Right ventricle myocardium inferior (tissue), 1 donor: ENCODE measurements around the gene ZNF25. TPM values are rescaled to one million over a fixed set of nuclear protein-coding genes. Genes with fewer than 3 reads are reported as not detected.
"Not testable (repeated sequence)": the region's sequence is repeated elsewhere in the genome, so short reads cannot be mapped to it uniquely, and the experiment has no call there.

Source experiments
- ATAC-seq: fragments of 200-7000 bp; cut with Tn5 transposase; one replicate; pipeline ENCODE4 v1.9.1; 2020; ENCODE audit warnings: mild to moderate bottlenecking, moderate library complexity
- DNase-seq: peaks from one replicate; pipeline ENCODE4 v3.0.0; 2021; ENCODE audit errors: missing footprints
- intact Hi-C: fragments of 100-400 bp; cut with DNase I; formaldehyde crosslinking; loops from one replicate; pipeline ENCODE4 v1.11.0; 2022
- long read RNA-seq: library from polyadenylated mRNA; unstranded; transcript quantifications from one replicate; pipeline ENCODE4 v2.0.0, GENCODE V29; 2021
- total RNA-seq: library from RNA; stranded (reverse); fragmentation: NEBNext Ultra II Directional; extraction: Animal tissue kit (Norgen Biotek cat#: 25700); gene quantifications from one replicate; pipeline ENCODE4 v1.2.1, GENCODE V29; 2021
- donor health status: DM: no; HTN: yes; CAD: no; lungs with severe emphysema.

The ZNF25 gene
- 16.7 TPM for total RNA-seq
- long read RNA-seq, full-length matches to known transcripts = 14 of 21 reads
- long read RNA-seq, partial matches to known transcripts = 0 of 21 reads
- long read RNA-seq, other reads (novel, unspliced or antisense) = 7 of 21 reads

GRCh38 chr10:37976091-37976879 lies at the start of gene ZNF25:
TSS of gene ZNF25 (minus strand) at chr10:37976647. CDS start at chr10:37971722, 4,925 bp downstream.
- ATAC-seq (peak; percentile 98), DNase-seq (peak; percentile 99)
- intact Hi-C loops = loop anchor here (5.0 kb wide), 1 partner anchor 116 kb away; the partner anchor contains the start of gene ZNF37A

GRCh38 chr10:38025283-38025682 lies 48.8 kb upstream of the ZNF25 start:
- ATAC-seq (no peak), DNase-seq (no peak)
- intact Hi-C loops = no loop called here

GRCh38 chr10:38019124-38019523 lies 42.7 kb upstream of the ZNF25 start:
- DNase-seq, intact Hi-C loops, ATAC-seq: not testable (repeated sequence)

GRCh38 chr10:38016354-38016753 lies 39.9 kb upstream of the ZNF25 start:
- DNase-seq (no peak), ATAC-seq (no peak)
- intact Hi-C loops = no loop called here

- DNase-seq (peak; percentile 93), ATAC-seq (peak; percentile 95)
- intact Hi-C loops = loop anchor here (1.0 to 2.0 kb wide), 2 partner anchors 36 to 84 kb away; partner anchors contain the start of gene ZNF37A
Observed at GRCh38 chr10:38010119-38010903, 33.9 kb upstream of the ZNF25 start, which contains the start of gene ZNF33A. TSS of gene ZNF33A (plus strand) at chr10:38010675. CDS start at chr10:38012342, 1,667 bp downstream.

- intact Hi-C loops = no loop called here
Observed at GRCh38 chr10:38007991-38008390, 31.5 kb upstream of the ZNF25 start.

GRCh38 chr10:38007551-38007950 lies 31.1 kb upstream of the ZNF25 start:
- ATAC-seq (no peak), DNase-seq (no peak)
- intact Hi-C loops = no loop called here

More at GRCh38 chr10:38007991-38008390, 31.5 kb upstream of the ZNF25 start:
- DNase-seq (no peak), ATAC-seq (no peak)

GRCh38 chr10:38003588-38003987 lies 27.1 kb upstream of the ZNF25 start:
- ATAC-seq = no peak
- intact Hi-C loops = no loop called here
- DNase-seq = no peak

- ATAC-seq (no peak), DNase-seq (no peak)
- intact Hi-C loops = no loop called here
Observed at GRCh38 chr10:38003026-38003425, 26.6 kb upstream of the ZNF25 start.

GRCh38 chr10:38000474-38000873 lies 24.0 kb upstream of the ZNF25 start:
- DNase-seq, intact Hi-C loops, ATAC-seq: not testable (repeated sequence)

- DNase-seq, ATAC-seq, intact Hi-C loops: not testable (repeated sequence)
Observed at GRCh38 chr10:37998920-37999319, 22.5 kb upstream of the ZNF25 start.

- DNase-seq (no peak), ATAC-seq (no peak)
- intact Hi-C loops = no loop called here
Observed at GRCh38 chr10:37992083-37992482, 15.6 kb upstream of the ZNF25 start.

- no peak for DNase-seq
- no peak for ATAC-seq
- intact Hi-C loops = no loop called here
Observed at GRCh38 chr10:37991655-37992054, 15.2 kb upstream of the ZNF25 start.

GRCh38 chr10:37976880-37977203 lies 395 bp upstream of the ZNF25 start:
- ATAC-seq (no peak), DNase-seq (no peak)
- intact Hi-C loops = loop anchor here (5.0 kb wide), 1 partner anchor 115 kb away; the partner anchor contains the start of gene ZNF37A

- DNase-seq = no peak
- intact Hi-C loops = loop anchor here (2.0 to 5.0 kb wide), 3 partner anchors 35 to 117 kb away; partner anchors contain the start of genes ZNF33A and ZNF37A
- ATAC-seq = no peak
Observed at GRCh38 chr10:37975401-37975991, 951 bp downstream of the ZNF25 start.

GRCh38 chr10:37972396-37972795 lies 4.1 kb downstream of the ZNF25 start:
- ATAC-seq (no peak), DNase-seq (no peak)
- intact Hi-C loops = no loop called here

GRCh38 chr10:37965006-37965405 lies 11.4 kb downstream of the ZNF25 start:
- DNase-seq (no peak), ATAC-seq (no peak)
- intact Hi-C loops = no loop called here

- ATAC-seq = no peak
- intact Hi-C loops = no loop called here
Observed at GRCh38 chr10:37960591-37961137, 15.8 kb downstream of the ZNF25 start.

GRCh38 chr10:37957841-37958240 lies 18.6 kb downstream of the ZNF25 start:
- ATAC-seq = no peak
- intact Hi-C loops = no loop called here
- DNase-seq = no peak

More at GRCh38 chr10:37960591-37961137, 15.8 kb downstream of the ZNF25 start:
- no peak for DNase-seq
